ENCODE measurements around the gene CHAF1B.

- TF ChIP-seq CTCF (IDR thresholded peaks at IDR 0.05; ENCODE audit: borderline replicate concordance, extremely low read depth, low read length, poor library complexity, severe bottlenecking) (no peak), EZH2 (IDR thresholded peaks at IDR 0.05; ENCODE audit: borderline replicate concordance, low read depth, low read length, severe bottlenecking) (no peak)
Measured at GRCh38 chr21:36437745-36438128, 52.5 kb downstream of the CHAF1B start.
